ENCODE data around the gene CSNK1G1.

- TF ChIP-seq CTCF (conservative IDR thresholded peaks at IDR 0.05) (no peak), ZFX (IDR thresholded peaks at IDR 0.05) (no peak)
Observed at GRCh38 chr15:64117759-64118487, 238.1 kb downstream of the CSNK1G1 start.
